Body of pancreas (tissue), 4 donors: ENCODE results near the gene DYNAP.

ENCODE experiments used
- CTCF ChIP-seq, 7 experiments: fragments of 450-650 bp in 4 of 7; fragments of 200-600 bp in 3 of 7; sonication (generic) in 3 of 7; IDR thresholded peaks; one replicate each; pipeline ENCODE4 v1.5.1; 2016 to 2019; ENCODE audit warnings: antibody characterized with exemption in 7 of 7
- POLR2A ChIP-seq, 3 donors: fragments of 450-650 bp; IDR thresholded peaks; one replicate each; pipeline ENCODE4 v1.6.1; 2016; ENCODE audit warnings: antibody characterized with exemption in 3 of 3, mild to moderate bottlenecking in 2 of 3

GRCh38 chr18:54606835-54607212, 15.8 kb downstream of the DYNAP start:
- TF ChIP-seq CTCF (IDR thresholded peaks at IDR 0.05), result no peak
- no peak for TF ChIP-seq POLR2A (IDR thresholded peaks at IDR 0.05)
